A204.1 (cell line): Measurements from ENCODE around the gene MGAT4B.
"Not testable (repeated sequence)": the region's sequence is repeated elsewhere in the genome, so short reads cannot be mapped to it uniquely, and the experiment has no call there.

ENCODE experiments used
- FAIRE-seq: peaks from 2 replicates; lab custom pipeline; 2012; peaks lifted over from hg19 to GRCh38; lab: Jason Lieb, UNC

MGAT4B gene

DNA sequence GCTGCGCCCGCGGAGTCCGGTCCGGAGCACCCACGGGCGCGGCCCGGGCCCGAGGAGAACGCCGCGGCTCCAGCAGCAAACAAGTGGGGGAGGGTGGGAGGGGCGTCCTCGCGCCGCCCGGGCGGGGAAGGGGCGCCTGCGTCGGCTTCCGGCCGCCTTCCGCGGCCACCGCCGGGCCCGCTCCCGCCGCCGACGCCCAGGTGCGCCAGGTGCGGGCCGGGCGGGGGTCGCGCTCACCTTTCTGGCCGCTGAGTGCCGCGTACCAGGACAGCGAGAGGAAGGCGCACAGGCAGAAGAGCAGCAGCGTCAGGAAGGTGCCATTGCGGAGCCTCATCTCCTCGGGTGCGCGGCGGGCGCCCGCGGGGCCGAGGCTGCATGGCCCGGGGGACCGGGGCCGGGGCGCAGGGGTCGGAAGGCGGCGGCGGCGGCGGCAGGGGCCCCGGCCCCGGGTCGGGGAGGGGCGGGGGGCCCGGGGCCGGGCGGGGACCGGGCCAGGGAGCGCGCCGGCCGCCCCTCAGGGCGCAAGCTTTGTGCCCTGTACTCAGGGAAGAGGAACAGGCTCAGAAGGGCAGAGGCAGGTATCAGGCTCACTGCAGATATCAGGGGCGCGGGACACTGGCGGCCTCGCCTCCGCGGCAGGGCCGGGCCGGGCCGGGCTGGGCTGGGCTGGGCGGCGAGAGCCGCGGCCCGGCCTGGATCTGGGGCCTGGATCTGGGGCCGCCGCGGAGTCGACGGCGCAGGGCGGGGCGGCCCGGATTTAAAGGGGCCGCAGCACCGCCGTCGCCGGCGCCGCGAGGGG lies at the start of gene MGAT4B:
TSS of gene MGAT4B (minus strand) at position 617 of the 799 bp plus-strand sequence. CDS start at position 334, 283 bp downstream.
- no peak for FAIRE-seq

DNA sequence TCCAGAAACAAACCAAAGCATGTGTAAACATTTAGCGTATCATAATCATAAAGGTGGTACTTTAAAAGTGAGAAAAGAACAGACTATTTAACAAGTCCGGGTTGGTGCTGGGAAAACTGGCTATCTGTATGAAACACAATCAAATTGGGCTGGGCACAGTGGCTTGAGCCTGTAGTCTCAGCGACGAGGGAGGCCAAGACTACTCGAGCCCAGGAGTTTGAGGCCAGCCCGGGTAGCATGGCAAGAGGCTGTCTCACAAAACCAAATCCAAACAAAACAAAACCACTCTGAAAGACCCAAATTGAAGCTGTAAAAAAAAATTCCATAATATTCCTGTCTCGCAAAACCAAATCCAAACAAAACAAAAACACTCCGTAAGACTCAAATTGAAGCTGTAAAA lies 47.7 kb upstream of the MGAT4B start:
- no peak for FAIRE-seq

DNA sequence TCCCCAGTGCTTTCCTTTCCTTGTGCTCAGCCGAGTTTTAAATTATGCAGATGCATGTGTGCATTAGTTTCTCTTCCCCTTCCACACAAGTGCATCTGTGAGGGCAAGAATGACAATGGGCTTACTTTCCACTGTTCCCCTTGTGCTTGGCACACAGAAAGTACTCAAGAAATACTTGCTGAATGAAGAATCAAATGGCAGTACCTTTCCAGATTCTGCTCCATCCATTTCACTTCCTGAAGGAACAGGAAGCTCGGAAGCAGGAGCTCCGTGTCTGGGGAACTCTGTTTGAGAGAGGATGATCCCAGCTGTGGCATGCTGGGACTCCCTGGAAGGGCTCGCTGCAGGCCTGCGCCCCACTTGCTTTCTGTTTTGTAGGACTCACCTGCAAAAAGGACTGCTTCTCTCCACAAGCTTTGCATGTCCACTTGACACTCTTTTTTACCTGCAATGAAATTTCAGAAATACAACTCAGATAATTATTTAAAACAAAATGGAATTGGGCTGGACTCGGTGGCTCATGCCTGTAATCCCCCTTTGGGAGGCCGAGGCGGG lies 46.4 kb upstream of the MGAT4B start:
- FAIRE-seq: no peak

DNA sequence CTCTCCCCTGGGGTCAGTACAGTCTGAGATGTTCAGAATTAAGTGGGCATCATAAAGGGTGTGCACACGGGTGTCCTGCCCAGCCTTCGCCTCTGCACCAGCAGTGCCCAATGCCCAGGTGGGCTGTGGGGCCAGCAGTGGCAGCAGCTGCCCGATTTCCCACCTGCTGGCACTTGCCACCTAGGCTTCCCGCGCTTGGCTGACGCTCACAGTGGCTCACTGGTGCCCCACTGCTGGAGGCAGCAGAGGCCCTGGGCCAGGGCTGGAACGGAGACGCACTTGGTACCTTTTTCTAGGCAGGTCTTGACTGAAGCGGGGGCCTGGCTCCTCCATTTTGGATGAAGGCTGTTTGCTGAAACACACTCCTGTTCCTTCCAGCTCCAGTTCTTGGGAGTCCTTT lies 35.0 kb upstream of the MGAT4B start:
- no peak for FAIRE-seq

DNA sequence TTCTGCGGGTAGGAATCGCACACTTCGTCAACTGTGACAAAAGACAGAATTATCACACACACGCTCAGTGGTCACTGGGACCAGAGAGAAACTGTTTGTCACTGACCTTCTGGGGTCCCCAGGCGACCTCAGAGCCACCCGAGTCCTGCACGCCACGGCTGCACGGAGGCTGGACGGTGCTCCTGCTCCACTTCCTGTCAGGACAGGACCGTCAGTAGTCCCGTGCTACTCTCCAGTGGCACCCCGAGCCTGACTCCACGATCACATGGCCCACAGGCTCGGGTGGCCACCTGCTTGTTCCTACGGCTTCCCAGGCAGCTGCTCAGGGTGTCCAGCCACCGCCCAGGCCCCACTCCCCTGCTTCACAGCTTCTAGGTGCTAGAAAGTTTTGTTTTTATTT lies 34.1 kb upstream of the MGAT4B start:
- no peak for FAIRE-seq

DNA sequence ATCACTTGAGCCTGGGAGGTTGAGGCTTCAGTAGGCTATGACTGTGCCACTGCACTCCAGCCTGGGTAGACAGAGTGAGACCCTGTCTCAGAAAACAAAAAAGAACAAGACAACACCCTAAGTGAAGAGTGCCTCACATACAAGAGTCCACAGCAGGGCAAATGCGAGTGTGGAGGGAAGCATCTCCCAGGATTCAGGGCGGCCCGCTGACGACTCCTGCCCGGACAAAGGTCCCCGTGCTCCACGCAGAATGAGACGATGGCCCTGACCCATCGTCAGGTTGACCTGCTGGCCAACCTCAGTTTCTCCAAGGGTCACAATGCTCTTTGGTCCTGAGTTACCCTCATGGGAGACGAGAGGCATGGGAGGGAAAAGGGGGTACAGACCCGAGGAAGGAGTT lies 33.7 kb upstream of the MGAT4B start:
- FAIRE-seq: no peak

DNA sequence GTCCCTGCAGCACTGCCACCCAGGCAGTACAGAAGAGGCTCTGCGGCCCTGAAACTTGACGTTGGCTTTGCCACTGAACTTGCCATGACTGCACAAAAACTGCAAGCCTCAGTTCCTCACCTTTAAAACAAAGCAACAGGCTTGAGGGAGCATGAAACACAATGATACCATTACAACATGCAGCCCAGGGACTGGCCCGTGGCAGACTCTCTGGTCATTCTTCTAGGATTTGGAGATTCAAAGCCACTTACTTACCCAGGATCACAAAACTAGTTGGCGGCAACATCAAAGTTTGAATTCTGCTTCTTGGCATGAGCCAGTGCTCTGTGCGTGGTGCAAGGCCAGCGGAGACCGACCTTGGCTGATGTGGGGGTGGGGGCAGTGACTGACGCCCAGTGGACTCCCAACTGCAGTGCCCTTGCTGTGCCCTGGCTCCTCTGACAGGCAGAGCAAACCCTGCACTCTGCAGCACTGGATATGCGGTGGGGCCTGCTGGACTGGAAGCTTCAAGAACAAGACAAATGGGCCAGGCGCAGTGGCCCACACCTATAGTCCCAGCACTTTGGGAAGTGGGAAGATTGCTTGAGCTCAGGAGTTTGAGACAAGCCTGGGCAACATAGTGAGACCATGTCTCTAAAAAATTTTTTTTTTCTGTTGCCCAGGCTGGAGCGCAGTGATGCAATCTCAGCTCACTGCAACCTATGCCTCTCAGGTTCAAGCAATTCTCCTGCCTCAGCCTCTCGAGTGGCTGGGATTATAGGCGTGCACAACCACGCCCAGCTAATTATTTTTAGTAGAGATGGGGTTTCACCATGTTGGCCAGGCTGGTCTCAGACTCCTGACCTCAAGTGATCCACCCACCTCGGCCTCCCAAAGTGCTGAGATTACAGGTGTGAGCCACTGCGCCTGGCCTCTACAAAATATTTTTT lies 32.9 kb upstream of the MGAT4B start:
- FAIRE-seq: no peak

DNA sequence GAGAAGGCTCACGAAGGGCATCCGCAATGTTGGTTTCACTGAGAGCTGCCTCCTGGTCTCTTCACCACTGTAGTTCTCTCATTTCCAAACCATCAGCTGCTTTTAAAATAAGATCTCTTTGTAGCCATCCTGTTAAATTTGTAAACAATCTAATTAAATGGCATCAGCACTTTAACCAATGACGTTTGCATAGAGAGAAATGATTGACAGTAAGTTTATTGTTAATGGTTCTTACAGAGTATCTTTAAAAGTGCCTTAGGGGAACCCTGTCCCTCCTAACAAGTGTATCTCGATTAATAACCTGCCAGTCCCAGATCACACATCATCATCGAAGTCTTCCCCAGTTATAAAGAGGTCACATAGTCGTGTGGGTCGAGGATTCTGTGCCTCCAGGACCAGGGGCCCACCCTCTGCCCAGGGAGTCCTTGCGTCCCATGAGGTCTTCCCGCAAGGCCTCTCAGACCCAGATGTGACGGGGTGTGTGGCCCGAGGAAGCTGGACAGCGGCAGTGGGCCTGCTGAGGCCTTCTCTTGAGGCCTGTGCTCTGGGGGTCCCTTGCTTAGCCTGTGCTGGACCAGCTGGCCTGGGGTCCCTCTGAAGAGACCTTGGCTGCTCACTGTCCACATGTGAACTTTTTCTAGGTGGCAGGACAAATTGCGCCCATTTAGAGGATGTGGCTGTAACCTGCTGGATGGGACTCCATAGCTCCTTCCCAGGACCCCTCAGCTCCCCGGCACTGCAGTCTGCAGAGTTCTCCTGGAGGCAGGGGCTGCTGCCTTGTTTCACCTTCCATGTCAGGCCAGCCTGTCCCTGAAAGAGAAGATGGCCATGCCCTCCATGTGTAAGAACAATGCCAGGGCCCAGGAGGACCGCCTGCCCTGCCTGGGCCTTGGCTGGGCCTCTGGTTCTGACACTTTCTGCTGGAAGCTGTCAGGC lies 30.7 kb upstream of the MGAT4B start:
- FAIRE-seq: no peak

DNA sequence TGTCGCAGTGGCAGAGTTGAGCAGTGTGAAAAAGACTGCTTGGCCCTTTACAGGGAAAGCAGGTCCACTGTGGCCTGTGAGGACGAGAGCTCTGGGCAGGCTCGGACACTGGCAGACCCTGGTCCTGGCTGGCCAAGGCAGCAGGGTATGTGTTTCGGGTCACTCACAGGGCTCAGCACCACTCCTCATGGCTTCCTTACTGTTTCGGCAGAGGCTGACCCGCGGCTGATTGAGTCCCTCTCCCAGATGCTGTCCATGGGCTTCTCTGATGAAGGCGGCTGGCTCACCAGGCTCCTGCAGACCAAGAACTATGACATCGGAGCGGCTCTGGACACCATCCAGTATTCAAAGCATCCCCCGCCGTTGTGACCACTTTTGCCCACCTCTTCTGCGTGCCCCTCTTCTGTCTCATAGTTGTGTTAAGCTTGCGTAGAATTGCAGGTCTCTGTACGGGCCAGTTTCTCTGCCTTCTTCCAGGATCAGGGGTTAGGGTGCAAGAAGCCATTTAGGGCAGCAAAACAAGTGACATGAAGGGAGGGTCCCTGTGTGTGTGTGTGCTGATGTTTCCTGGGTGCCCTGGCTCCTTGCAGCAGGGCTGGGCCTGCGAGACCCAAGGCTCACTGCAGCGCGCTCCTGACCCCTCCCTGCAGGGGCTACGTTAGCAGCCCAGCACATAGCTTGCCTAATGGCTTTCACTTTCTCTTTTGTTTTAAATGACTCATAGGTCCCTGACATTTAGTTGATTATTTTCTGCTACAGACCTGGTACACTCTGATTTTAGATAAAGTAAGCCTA lies 29.8 kb upstream of the MGAT4B start:
- no peak for FAIRE-seq

DNA sequence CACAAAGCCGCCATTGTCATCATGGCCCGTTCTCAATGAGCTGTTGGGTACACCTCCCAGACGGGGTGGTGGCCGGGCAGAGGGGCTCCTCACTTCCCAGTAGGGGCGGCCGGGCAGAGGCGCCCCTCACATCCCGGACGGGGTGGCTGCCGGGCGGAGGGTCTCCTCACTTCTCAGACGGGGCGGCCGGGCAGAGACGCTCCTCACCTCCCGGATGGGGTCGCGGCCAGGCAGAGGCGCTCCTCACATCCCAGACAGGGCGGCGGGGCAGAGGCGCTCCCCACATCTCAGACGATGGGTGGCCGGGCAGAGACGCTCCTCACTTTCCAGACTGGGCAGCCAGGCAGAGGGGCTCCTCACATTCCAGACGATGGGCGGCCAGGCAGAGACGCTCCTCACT lies 28.2 kb upstream of the MGAT4B start:
- not testable (repeated sequence) for FAIRE-seq

DNA sequence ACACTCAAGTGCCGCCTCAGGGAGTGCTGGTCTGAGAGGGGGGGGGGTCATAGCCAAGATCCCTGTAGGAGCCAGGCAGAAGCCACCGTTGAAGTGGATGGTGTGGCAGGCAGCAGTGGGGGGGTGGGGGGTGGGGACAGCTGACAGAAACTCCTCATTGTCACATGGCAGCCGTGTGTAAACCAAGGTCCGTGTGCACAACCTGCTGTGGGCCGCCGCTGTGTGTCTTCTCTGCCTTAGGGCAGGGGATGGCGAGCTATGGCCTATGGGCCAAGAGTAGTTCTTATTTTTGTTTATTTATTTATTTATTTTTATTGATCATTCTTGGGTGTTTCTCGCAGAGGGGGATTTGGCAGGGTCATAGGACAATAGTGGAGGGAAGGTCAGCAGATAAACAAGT lies 27.5 kb upstream of the MGAT4B start:
- no peak for FAIRE-seq

DNA sequence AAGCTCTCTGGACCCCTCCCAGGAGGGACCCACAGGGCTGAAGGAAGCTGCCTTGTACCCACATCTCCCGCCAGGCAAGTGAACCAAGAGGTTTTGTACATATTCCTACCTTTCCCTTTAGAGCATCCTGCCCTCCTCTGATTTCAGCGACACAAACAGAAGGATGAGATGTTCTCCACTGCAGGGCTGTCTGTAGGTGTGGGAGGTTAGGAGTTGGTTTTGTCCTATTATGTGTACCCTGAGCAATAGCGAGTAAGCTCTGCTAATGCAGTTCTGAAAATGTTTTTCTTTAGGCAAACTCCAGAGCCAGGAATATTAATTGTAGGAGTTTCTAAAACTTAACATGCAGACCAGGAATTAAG lies 27.0 kb upstream of the MGAT4B start:
- no peak for FAIRE-seq

DNA sequence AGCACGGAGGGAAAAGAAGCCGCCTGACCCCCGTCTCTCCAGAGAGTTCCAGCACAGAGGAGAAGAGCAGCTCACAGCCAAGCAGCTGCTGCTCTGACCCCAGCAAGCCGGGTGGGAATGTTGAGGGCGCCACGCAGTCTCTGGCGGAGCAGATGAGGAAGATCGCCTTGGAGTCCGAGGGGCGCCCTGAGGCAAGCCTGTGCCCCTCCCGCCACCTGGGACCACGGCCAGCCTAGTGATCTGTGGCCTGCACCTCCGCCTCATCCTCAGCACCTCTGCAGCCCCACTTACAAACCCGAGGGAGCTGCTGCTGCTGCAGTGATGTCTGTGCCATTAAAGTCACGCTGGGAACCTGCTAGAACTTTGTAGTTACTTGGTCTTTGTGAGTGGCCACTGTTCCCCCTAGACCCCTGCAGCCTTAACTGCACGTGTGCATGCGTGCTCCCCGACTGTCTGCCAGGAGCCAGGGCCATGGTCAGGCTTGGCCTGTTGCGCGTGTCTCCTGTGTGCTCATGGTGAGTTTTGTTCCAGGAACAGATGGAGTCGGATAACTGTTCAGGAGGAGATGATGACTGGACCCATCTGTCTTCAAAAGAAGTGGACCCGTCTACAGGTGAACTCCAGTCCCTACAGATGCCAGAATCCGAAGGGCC lies 26.5 kb upstream of the MGAT4B start:
- FAIRE-seq: no peak

DNA sequence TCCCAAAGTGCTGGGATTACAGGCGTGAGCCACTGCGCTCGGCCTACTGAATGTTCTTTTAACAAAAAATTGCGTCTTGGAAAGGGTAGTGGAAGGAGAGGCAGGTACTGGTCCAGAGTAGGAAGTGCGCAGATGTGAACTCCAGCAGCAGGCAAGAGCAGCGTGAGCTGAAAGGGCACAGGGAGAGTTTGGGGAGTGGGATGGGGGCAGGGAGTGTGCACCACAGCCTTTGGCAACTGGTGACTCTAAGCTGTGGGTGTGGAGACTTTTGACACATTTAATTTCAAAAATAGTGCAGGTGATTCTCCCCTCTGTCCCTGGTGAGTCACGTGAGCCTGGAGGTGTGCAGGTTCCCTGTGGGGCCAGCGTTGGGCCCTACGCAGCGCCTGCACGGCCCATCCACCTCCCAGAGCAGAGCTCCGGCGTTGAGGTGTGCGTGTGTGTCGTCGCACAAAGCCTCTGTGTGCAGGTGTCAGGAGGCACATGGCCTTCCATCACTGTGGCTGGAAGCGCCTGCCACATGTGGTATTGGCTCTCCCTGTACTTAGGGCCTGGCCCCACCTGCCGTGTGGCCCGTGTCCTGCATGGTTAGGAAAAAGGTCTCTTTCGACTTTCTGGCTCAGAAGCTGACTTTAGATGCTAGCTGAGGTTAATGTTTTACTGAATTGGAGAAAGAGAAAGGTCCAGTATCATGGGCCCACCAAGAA lies 25.5 kb upstream of the MGAT4B start:
- no peak for FAIRE-seq

DNA sequence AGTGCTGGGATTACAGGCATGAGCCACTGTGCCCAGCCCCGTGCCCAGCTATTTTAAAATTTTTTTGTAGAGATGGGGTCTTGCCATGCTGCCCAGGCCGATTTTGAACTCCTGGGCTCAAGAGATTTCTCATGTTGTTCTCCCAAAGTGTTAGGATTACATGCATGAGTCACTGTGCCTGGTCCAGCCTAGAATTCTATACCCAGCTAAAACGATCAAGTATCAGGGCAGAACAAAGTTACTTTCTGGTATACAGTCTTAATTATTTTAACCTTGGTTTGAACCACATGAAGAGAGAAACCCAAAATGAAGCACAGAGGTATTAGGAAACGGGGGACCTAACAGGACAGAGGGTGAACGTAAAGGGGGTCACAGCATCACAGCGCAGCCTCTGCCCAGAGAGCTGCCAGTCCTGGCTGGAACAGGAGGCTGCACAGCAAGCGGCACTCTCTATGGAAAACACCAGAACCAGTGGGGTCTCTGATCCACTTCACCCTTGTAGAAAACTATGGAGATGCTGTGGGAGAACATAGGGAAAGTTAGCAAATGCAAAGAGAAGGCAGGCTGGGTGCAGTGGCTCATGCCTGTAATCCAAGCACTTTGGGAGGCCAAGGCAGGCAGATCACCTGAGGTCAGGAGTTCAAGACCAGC lies 24.3 kb upstream of the MGAT4B start:
- FAIRE-seq: no peak

DNA sequence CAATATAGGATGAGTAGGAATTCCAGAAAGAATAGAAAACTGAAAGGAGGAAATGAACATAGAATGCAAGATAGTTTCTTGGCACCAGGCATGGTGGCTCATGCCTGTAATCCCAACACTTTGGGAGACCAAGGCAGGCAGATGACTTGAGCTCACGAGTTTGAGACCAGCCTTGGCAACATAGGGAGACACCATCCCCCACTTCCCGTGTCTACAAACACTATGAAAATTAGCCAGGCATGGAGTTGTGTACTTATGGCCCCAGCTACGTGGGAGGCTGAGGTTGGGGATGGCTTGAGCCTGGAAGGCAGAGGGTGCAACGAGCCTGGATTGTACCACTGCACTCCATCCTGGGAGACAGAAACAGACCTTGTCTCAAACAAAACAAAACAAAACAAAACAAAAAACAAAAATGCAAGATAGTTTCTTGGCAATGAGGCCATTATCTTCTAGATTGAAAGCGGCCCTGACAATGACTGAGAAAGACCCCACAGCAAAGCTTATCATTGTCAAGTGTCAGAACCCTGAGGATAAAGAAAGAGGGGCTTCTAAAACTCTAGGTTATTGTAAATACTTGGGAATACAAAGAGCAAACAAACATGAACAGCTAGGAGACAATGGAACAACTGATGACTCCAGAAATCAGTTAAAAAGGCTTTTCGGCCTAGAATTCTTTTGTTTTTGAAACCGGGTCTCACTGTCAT lies 23.2 kb upstream of the MGAT4B start:
- FAIRE-seq: no peak

DNA sequence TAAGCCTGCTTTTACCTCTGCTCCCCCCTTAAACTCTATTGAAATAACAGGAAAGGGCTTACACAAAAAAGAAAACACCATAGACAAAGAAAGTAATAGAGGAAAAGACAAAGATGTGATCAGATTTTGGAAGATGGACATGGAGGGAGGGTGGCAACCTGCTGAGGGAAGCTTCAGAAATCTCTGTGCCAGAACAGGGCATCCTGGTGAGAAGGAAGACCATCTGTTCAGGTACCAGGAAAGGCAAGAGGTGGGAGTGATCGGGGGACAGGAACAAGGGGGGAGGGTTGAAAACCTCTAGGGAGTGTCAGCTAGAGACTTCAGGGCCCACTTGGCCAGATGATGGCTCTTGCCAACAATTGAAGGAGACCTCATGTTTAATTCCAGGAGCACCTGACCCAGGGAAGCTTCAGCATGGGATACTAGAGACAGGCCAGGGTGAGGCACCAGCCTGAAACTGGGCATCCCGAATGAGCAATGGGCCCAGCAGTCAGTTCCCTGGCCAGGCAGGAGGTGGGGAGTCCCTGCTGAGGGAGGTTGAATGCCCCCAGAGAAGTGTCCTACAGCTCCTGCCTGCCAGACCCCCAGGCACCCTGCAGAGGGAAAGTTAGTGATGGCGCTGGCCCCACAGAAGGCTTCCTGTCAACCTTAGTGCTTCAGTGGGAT lies 22.2 kb upstream of the MGAT4B start:
- FAIRE-seq: no peak

DNA sequence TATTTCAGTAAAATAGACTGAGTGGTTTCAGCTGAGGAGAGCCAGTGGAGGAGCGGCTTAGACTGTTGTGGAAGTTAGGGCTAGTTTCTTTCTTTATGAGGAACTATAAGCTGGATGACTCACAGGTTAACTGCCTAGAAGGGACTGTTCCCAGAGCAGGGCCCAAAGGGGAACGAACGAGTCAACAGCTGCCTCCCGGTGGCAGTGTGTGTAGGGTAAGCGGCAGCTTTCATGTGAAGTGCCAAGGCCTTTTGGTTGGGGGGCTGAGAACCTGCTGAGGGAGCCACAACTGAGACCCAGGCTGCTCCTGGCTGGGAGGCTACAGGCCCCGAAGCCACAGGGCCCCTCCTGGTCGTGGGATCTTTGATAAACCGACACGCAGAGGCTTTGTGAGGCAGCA lies 21.0 kb upstream of the MGAT4B start:
- FAIRE-seq: no peak
